Activated naive CD8-positive, alpha-beta T cell treated with anti-CD3 and anti-CD28 coated beads, Interleukin-2, amount 50 U/mL, for 24 hours (primary cell): ENCODE data around the gene CHPF.
A peak's percentile ranks its signal among the peaks of the same experiment; 100 is the strongest.

ENCODE experiments used
- ATAC-seq: fragments of 150-1000 bp; cut with Tn5 transposase; one replicate; pipeline ENCODE4 v1.10.0; 2021
- DNase-seq: peaks from one replicate; pipeline ENCODE4 v3.0.0; 2021
- H3K27ac Mint-ChIP-seq: one replicate; pipeline ENCODE4 v1.8.0; 2021; ENCODE audit warnings: mild to moderate bottlenecking, mixed read lengths
- H3K27me3 Mint-ChIP-seq: one replicate; pipeline ENCODE4 v1.8.0; 2021; ENCODE audit warnings: mixed read lengths
- H3K36me3 Mint-ChIP-seq: one replicate; pipeline ENCODE4 v1.8.0; 2021; ENCODE audit warnings: low read depth, mixed read lengths
- H3K4me1 Mint-ChIP-seq: one replicate; pipeline ENCODE4 v1.8.0; 2021; ENCODE audit warnings: mixed read lengths
- H3K4me3 Mint-ChIP-seq: one replicate; pipeline ENCODE4 v1.8.0; 2021; ENCODE audit warnings: mild to moderate bottlenecking, moderate library complexity, mixed read lengths
- H3K9me3 Mint-ChIP-seq: one replicate; pipeline ENCODE4 v1.8.0; 2021; ENCODE audit warnings: mixed read lengths

The CHPF gene

GRCh38 chr2:219536425-219536824 lies 7.2 kb downstream of the CHPF start:
- peaks cover 6% of the 10 kb centered on the region for H3K36me3 Mint-ChIP-seq
- H3K27me3 Mint-ChIP-seq = peaks cover 6% of the 10 kb centered on the region
- ATAC-seq = no peak
- H3K4me1 Mint-ChIP-seq = peaks cover 4% of the 10 kb centered on the region
- DNase-seq = no peak
- no peaks in the 10 kb centered on the region for H3K9me3 Mint-ChIP-seq
- no peak overlapping the region for H3K27ac Mint-ChIP-seq
- H3K4me3 Mint-ChIP-seq = no peak overlapping the region

GRCh38 chr2:219533930-219534661 lies 9.5 kb downstream of the CHPF start:
- no peak overlapping the region for H3K4me3 Mint-ChIP-seq
- ATAC-seq = no peak
- H3K4me1 Mint-ChIP-seq = no peaks in the 10 kb centered on the region
- peaks cover 27% of the 10 kb centered on the region for H3K27me3 Mint-ChIP-seq
- H3K27ac Mint-ChIP-seq = no peak overlapping the region
- H3K36me3 Mint-ChIP-seq = no peaks in the 10 kb centered on the region
- H3K9me3 Mint-ChIP-seq = no peaks in the 10 kb centered on the region
- DNase-seq = no peak

GRCh38 chr2:219532378-219532649 lies 11.3 kb downstream of the CHPF start:
- Mint-ChIP-seq H3K9me3 (no peaks in the 10 kb centered on the region), H3K27ac (no peak overlapping the region), H3K4me1 (no peaks in the 10 kb centered on the region), H3K27me3 (peaks cover 42% of the 10 kb centered on the region), H3K36me3 (no peaks in the 10 kb centered on the region), H3K4me3 (no peak overlapping the region)
- ATAC-seq (no peak), DNase-seq (no peak)

GRCh38 chr2:219531639-219532377 lies 11.8 kb downstream of the CHPF start:
- ATAC-seq = no peak
- no peaks in the 10 kb centered on the region for H3K4me1 Mint-ChIP-seq
- no peak overlapping the region for H3K4me3 Mint-ChIP-seq

GRCh38 chr2:219530048-219530963 lies 13.3 kb downstream of the CHPF start:
- Mint-ChIP-seq H3K36me3 (no peaks in the 10 kb centered on the region), H3K27ac (no peak overlapping the region), H3K4me3 (no peak overlapping the region), H3K9me3 (no peaks in the 10 kb centered on the region), H3K4me1 (no peaks in the 10 kb centered on the region), H3K27me3 (peaks cover 59% of the 10 kb centered on the region)
- peak; percentile 89 for DNase-seq
- ATAC-seq = peak; percentile 83

More at GRCh38 chr2:219531639-219532377, 11.8 kb downstream of the CHPF start:
- Mint-ChIP-seq H3K36me3 (no peaks in the 10 kb centered on the region), H3K9me3 (no peaks in the 10 kb centered on the region), H3K27ac (no peak overlapping the region), H3K27me3 (peaks cover 46% of the 10 kb centered on the region)
- no peak for DNase-seq

- Mint-ChIP-seq H3K27me3 (peaks cover 78% of the 10 kb centered on the region), H3K4me1 (peaks cover 5% of the 10 kb centered on the region), H3K27ac (no peak overlapping the region), H3K4me3 (no peak overlapping the region), H3K36me3 (no peaks in the 10 kb centered on the region), H3K9me3 (no peaks in the 10 kb centered on the region)
- ATAC-seq (no peak), DNase-seq (no peak)
These were observed 16.1 kb downstream of the CHPF start for GRCh38 chr2:219527472-219527871.

- H3K4me1 Mint-ChIP-seq = peaks cover 7% of the 10 kb centered on the region
- no peak for ATAC-seq
- no peak for DNase-seq
- H3K27ac Mint-ChIP-seq = no peak overlapping the region
- H3K9me3 Mint-ChIP-seq = no peaks in the 10 kb centered on the region
- H3K27me3 Mint-ChIP-seq = peaks cover 78% of the 10 kb centered on the region
- H3K4me3 Mint-ChIP-seq = no peak overlapping the region
- H3K36me3 Mint-ChIP-seq = no peaks in the 10 kb centered on the region
These were observed 16.6 kb downstream of the CHPF start for GRCh38 chr2:219527076-219527394.

GRCh38 chr2:219526320-219527075 lies 17.1 kb downstream of the CHPF start:
- no peak overlapping the region for H3K4me3 Mint-ChIP-seq
- ATAC-seq = no peak
- no peak overlapping the region for H3K27ac Mint-ChIP-seq
- peaks cover 10% of the 10 kb centered on the region for H3K4me1 Mint-ChIP-seq
- H3K27me3 Mint-ChIP-seq = peaks cover 83% of the 10 kb centered on the region
- H3K36me3 Mint-ChIP-seq = no peaks in the 10 kb centered on the region
- H3K9me3 Mint-ChIP-seq = no peaks in the 10 kb centered on the region
- no peak for DNase-seq

- DNase-seq = no peak
These were observed 17.9 kb downstream of the CHPF start for GRCh38 chr2:219525533-219526232.

GRCh38 chr2:219524817-219525216 lies 18.8 kb downstream of the CHPF start:
- Mint-ChIP-seq H3K4me1 (peaks cover 10% of the 10 kb centered on the region), H3K9me3 (no peaks in the 10 kb centered on the region)

More at GRCh38 chr2:219525533-219526232, 17.9 kb downstream of the CHPF start:
- Mint-ChIP-seq H3K27ac (no peak overlapping the region), H3K27me3 (peaks cover 86% of the 10 kb centered on the region), H3K36me3 (no peaks in the 10 kb centered on the region), H3K9me3 (no peaks in the 10 kb centered on the region), H3K4me3 (no peak overlapping the region), H3K4me1 (peaks cover 10% of the 10 kb centered on the region)
- no peak for ATAC-seq

GRCh38 chr2:219523031-219523671 lies 20.5 kb downstream of the CHPF start:
- H3K4me3 Mint-ChIP-seq = no peak overlapping the region
- H3K4me1 Mint-ChIP-seq = peaks cover 10% of the 10 kb centered on the region
- H3K36me3 Mint-ChIP-seq = no peaks in the 10 kb centered on the region
- no peak for DNase-seq
- H3K27ac Mint-ChIP-seq = no peak overlapping the region
- no peak for ATAC-seq
- no peaks in the 10 kb centered on the region for H3K9me3 Mint-ChIP-seq
- peaks cover 77% of the 10 kb centered on the region for H3K27me3 Mint-ChIP-seq

More at GRCh38 chr2:219524817-219525216, 18.8 kb downstream of the CHPF start:
- ATAC-seq (no peak), DNase-seq (no peak)
- peaks cover 85% of the 10 kb centered on the region for H3K27me3 Mint-ChIP-seq
- no peak overlapping the region for H3K4me3 Mint-ChIP-seq
- H3K27ac Mint-ChIP-seq = no peak overlapping the region
- H3K36me3 Mint-ChIP-seq = no peaks in the 10 kb centered on the region

- peaks cover 10% of the 10 kb centered on the region for H3K4me1 Mint-ChIP-seq
- ATAC-seq (no peak), DNase-seq (no peak)
- H3K27ac Mint-ChIP-seq = no peak overlapping the region
- no peak overlapping the region for H3K4me3 Mint-ChIP-seq
- no peaks in the 10 kb centered on the region for H3K9me3 Mint-ChIP-seq
- no peaks in the 10 kb centered on the region for H3K36me3 Mint-ChIP-seq
- peaks cover 77% of the 10 kb centered on the region for H3K27me3 Mint-ChIP-seq
These were observed 21.2 kb downstream of the CHPF start for GRCh38 chr2:219522111-219523030.
